Stimulated activated CD8-positive, alpha-beta memory T cell treated with anti-CD3 and anti-CD28 coated beads, Interleukin-4, amount 100 ng/mL, for 4 hours (primary cell): ENCODE data around the gene ZNF718.
"Not testable (repeated sequence)": the region's sequence is repeated elsewhere in the genome, so short reads cannot be mapped to it uniquely, and the experiment has no call there.

ENCODE experiments used
- DNase-seq, 2 donors: peaks; one replicate each; pipeline ENCODE4 v3.0.0-alpha.2; 2020; ENCODE audit warnings: low read depth in 2 of 2, low spot score in 1 of 2

ZNF718 gene

GRCh38 chr4:124275-125081, at the start of gene ZNF718:
Gene ZNF718 (plus strand): TSS chr4:124501. CDS start chr4:124671, 170 bp downstream.
- peak; percentile 78 to 80 for DNase-seq

GRCh38 chr4:85951-86350, 38.4 kb upstream of the ZNF718 start:
- no peak for DNase-seq

DNA sequence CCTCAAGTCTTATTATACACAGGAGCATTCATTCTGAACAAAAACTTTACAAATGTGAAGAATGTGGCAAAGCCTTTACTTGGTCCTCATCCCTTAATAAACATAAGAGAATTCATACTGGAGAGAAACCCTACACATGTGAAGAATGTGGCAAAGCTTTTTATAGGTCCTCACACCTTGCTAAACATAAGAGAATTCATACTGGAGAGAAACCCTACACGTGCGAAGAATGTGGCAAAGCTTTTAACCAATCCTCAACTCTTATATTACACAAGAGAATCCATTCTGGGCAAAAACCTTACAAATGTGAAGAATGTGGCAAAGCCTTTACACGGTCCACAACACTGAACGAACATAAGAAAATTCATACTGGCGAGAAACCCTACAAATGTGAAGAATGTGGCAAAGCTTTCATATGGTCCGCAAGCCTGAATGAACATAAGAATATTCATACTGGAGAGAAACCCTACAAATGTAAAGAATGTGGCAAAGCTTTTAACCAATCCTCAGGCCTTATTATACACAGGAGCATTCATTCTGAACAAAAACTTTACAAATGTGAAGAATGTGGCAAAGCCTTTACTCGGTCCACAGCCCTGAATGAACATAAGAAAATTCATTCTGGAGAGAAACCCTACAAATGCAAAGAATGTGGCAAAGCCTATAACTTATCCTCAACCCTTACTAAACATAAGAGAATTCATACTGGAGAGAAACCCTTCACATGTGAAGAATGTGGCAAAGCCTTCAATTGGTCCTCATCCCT, 37.6 kb upstream of the ZNF718 start:
- not testable (repeated sequence) for DNase-seq

GRCh38 chr4:98386-98785, 25.9 kb upstream of the ZNF718 start:
- no peak for DNase-seq

DNA sequence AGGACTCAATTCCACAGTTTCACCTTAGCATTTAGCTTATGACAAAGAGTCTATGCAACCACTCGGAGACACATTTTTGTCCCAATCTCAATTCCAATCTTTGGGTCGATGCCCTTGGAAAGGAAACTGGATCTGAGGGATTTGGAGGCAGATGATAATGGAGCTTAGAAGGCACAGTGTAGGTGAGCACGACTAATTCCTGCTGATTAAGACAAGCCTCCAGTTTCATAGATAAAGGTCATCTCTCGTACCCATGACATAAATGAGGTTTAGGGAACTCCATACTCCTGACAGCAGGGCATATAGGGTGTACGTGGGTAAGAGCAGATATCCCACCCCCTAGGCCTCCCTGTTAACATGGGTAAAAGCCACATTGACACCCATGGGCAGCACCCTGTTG, 24.4 kb upstream of the ZNF718 start:
- no peak for DNase-seq

DNA sequence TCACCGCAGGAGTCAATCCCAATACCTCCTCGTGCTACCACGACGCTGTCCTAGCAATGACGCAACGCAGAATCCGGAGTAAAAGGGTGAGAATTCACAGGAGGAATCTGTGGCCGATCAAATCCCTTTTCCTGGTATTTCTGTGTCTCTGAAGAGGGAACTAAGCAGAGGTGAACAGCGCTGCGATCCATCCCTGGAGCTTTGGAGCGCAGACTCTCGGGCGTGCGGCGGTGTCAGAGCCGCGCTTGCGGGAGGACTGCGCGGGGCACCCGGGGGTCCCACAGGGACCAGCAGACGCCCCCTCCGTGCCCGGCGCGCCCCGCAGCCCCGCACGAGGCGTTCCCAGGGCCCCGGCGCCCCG, 17.2 kb upstream of the ZNF718 start:
- DNase-seq: no peak

DNA sequence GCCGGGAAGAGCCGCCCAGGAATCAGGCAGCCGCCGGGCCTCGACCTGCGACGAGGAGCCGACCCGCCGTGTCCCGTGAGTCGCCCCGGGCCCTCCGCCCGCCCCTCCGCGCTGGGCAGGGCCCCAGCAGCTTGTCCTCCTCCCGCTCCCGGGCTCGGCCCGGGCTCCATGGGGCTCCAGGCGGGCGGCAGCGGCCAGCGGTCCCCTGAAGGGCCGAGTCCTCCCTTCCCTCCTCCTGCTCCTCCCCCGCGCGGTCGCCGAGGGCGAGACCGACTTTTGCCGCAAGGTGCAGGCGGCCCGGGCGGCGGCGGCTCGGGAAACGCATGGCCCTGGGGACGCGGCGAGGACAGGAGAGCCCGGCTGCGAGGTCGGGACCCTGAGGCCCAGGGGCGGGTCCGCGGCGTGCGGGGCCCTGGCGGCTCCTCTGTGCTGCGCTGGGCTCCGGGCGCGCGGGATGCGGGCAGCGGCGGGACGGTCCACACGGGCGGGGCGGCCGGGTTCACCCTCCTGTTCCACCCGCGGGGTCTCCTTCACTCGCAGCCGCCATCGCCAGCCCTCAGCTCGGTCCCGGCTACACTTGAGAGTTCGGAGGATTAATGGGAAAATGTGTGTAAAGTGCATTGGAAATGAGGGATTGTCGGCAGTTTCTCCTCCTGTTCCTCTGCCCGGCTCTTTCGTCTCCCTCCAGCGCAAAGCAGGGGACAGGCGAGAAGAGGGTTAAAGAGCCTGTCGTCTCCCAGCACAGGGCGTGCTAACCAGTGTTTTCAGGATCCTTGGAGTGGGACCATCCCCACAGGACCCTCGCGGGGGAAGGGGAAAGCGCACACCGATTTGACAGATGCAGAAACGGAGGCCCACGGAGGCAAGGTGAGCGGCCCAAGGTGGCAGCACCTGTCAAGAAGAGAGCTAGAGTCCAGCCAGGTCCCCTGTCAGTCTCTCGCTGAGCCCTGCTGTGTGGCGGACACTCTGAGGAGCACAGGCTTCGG, 16.6 kb upstream of the ZNF718 start:
- no peak for DNase-seq

- no peak for DNase-seq
Measured at GRCh38 chr4:112771-113170, 11.5 kb upstream of the ZNF718 start.

DNA sequence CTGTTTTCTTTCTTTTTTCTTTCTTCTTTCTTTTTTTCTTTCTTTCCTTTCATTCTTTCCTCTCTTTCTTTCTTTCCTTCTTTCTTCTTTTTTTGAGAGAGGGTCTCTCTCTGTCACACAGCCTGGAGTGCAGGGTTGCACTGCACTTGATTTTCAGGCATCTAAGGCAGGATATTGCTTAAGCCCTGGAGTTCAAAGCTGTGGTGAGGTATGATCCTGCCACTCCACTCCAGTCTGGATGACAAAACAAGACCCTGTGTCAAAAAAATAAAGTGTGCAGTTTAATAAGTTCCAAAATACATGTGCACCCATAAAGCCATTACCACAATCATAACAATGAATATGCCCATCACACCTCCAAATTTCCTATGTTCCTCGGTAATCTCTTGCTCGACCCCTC, 10.6 kb upstream of the ZNF718 start:
- DNase-seq: no peak

DNA sequence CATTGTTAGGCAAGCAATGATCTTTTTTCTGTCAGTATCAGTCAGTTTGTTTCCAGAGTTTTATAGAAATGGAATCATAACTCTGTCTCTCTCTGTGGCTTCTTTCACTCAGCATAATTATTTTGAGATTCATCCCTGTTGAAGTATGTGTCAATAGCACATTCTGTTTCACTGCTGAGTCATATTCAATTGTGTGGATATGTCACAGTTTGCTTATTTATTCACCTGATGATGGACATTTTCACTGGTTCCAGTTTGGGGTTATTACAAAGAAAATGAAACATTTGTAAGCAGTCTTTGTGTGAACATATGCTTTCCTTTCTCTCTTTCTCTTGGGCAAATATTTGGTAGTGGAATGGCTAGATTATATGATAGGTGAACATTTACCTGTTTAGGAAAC, 10.2 kb upstream of the ZNF718 start:
- no peak for DNase-seq

DNA sequence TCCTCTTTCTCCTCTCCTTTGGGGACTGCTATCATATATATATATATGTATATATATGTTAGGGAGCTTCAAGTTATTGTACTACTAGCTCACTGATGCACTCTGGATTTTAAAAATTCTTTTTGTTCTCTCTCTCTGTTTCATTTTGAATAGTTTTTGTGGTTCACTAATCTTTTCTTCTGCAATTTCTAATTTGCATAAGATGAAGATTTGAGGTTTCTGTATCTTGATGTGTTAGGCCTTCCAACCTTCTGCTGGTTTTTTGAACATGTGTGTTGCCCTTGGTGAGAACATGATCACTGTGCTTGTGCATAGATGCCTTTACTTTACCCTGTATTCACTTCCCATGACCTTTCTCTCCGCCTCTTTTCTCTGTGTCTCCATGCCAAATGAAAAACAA, 7.8 kb upstream of the ZNF718 start:
- no peak for DNase-seq

GRCh38 chr4:120616-121015, 3.7 kb upstream of the ZNF718 start:
- no peak for DNase-seq

GRCh38 chr4:121408-122084, 2.8 kb upstream of the ZNF718 start:
- DNase-seq: peak in 1 of 2 donors; percentile 12

DNA sequence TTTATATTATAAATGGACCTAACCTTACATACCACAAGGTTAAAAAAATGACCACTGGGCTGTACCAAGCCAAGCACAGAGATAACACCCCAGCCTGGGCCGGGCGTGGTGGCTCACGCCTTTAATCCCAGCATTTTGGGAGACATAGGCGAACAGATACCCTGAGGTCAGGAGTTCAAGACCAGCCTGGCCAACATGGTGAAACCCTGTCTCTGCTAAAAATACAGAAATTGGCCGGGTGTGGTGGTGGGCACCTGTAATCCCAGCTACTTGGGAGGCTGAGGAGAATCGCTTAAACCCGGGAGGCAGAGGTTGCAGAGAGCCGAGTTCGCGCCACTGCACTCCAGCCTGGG, 403 bp upstream of the ZNF718 start:
- DNase-seq: not testable (repeated sequence)

GRCh38 chr4:125091-125771, 930 bp downstream of the ZNF718 start:
- DNase-seq: no peak

- DNase-seq: no peak
Measured at GRCh38 chr4:125833-126232, 1.5 kb downstream of the ZNF718 start.

GRCh38 chr4:132483-132882, 8.2 kb downstream of the ZNF718 start:
- DNase-seq: no peak

DNA sequence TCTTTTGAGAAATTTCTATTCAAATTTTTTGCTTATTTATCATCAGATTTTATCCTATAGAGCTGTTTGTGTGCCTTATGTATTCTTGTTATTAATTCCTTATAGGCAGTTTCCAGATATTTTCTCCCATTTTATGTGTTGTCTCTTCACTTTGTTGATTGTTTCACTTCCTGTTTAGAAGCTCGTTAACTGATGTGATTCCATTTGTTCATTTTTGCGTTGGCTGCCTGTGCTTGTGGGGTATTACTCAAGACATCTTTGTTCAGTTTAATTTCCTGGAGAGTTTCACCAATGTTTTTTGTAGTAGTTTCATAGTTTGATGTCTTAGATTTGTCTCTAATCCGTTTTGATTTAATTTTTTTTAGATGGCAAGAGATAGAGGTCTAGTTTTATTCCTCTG, 14.6 kb downstream of the ZNF718 start:
- no peak for DNase-seq

DNA sequence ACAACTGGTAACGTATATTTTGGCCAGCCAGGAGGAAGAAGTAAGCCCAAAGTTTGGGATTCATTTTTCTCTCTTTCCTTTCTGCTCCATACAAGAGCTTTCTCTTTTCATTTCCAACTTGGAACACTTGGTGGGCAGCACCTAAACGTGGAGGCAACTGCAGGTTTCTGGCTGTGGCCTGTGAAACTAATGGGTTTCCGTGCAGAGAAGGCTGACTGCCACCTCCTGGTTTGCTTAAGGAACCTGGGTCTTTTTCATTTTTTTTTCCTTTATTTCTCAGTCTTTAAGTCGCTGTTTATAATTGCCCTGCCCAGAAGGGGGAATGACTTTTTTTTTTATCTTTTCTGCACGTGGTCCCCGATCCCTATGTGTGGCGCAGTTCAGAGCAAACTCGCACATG, 15.4 kb downstream of the ZNF718 start:
- no peak for DNase-seq

GRCh38 chr4:146621-147020, 22.3 kb downstream of the ZNF718 start:
- DNase-seq: no peak
